GM21825 (cell line): ENCODE measurements around the gene KLHL33.

Experiments
- ATAC-seq: cut with Tn5 transposase; IDR thresholded peaks from one replicate; pipeline ENCODE4 v1.9.1; 2021; ENCODE audit warnings: mild to moderate bottlenecking, moderate library complexity; ENCODE audit not compliant: unreplicated experiment

KLHL33 gene

GRCh38 chr14:20435582-20436362 is at the start of gene KLHL33:
KLHL33 (minus strand) TSS chr14:20436166; CDS start chr14:20435811, 355 bp downstream.
- ATAC-seq: no peak

GRCh38 chr14:20482382-20482781 is 46.4 kb upstream of the KLHL33 start:
- ATAC-seq: no peak

GRCh38 chr14:20478894-20479293 is 42.9 kb upstream of the KLHL33 start:
- ATAC-seq: no peak

- no peak for ATAC-seq
Measured at GRCh38 chr14:20477211-20477876, 41.4 kb upstream of the KLHL33 start.

GRCh38 chr14:20476776-20477175 is 40.8 kb upstream of the KLHL33 start:
- no peak for ATAC-seq

GRCh38 chr14:20472536-20473169 is 36.7 kb upstream of the KLHL33 start:
- ATAC-seq: no peak

- ATAC-seq: no peak
Measured at GRCh38 chr14:20470603-20470901, 34.6 kb upstream of the KLHL33 start.

- ATAC-seq: peak; percentile 22
Measured at GRCh38 chr14:20469890-20470602, 34.1 kb upstream of the KLHL33 start.

GRCh38 chr14:20469242-20469889 is 33.4 kb upstream of the KLHL33 start, which contains the start of gene PNP:
PNP (plus strand) TSS chr14:20469406; CDS start chr14:20469525, 119 bp downstream.
- ATAC-seq: peak; percentile 94

GRCh38 chr14:20468764-20469241 is 32.8 kb upstream of the KLHL33 start:
- no peak for ATAC-seq

GRCh38 chr14:20461225-20462141 is 25.5 kb upstream of the KLHL33 start, which contains the start of gene PIP4P1:
PIP4P1 (minus strand) TSS chr14:20461434; CDS start chr14:20461325, 109 bp downstream.
- ATAC-seq: peak; percentile 92

- ATAC-seq: peak; percentile 6
Measured at GRCh38 chr14:20460458-20461224, 24.7 kb upstream of the KLHL33 start.

GRCh38 chr14:20458031-20458789 is 22.2 kb upstream of the KLHL33 start:
- no peak for ATAC-seq

- ATAC-seq: no peak
Measured at GRCh38 chr14:20456971-20457370, 21.0 kb upstream of the KLHL33 start.

- peak; percentile 31 for ATAC-seq
Measured at GRCh38 chr14:20455355-20456300, 19.7 kb upstream of the KLHL33 start.

GRCh38 chr14:20454516-20455354 is 18.8 kb upstream of the KLHL33 start, which contains the start of the genes APEX1 and OSGEP:
APEX1 (plus strand) TSS chr14:20455226; CDS start chr14:20455646, 420 bp downstream.
OSGEP (minus strand) TSS chr14:20454812; CDS start chr14:20454683, 129 bp downstream.
- ATAC-seq: peak; percentile 74
